GM18861 (cell line): Measurements from ENCODE around the gene RAB3D.
"Not testable (repeated sequence)": the region's sequence is repeated elsewhere in the genome, so short reads cannot be mapped to it uniquely, and the experiment has no call there.

ENCODE experiments used
- ATAC-seq: cut with Tn5 transposase; IDR thresholded peaks from one replicate; pipeline ENCODE4 v1.9.1; 2021; ENCODE audit not compliant: unreplicated experiment

The RAB3D gene, protein sequence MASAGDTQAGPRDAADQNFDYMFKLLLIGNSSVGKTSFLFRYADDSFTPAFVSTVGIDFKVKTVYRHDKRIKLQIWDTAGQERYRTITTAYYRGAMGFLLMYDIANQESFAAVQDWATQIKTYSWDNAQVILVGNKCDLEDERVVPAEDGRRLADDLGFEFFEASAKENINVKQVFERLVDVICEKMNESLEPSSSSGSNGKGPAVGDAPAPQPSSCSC

DNA sequence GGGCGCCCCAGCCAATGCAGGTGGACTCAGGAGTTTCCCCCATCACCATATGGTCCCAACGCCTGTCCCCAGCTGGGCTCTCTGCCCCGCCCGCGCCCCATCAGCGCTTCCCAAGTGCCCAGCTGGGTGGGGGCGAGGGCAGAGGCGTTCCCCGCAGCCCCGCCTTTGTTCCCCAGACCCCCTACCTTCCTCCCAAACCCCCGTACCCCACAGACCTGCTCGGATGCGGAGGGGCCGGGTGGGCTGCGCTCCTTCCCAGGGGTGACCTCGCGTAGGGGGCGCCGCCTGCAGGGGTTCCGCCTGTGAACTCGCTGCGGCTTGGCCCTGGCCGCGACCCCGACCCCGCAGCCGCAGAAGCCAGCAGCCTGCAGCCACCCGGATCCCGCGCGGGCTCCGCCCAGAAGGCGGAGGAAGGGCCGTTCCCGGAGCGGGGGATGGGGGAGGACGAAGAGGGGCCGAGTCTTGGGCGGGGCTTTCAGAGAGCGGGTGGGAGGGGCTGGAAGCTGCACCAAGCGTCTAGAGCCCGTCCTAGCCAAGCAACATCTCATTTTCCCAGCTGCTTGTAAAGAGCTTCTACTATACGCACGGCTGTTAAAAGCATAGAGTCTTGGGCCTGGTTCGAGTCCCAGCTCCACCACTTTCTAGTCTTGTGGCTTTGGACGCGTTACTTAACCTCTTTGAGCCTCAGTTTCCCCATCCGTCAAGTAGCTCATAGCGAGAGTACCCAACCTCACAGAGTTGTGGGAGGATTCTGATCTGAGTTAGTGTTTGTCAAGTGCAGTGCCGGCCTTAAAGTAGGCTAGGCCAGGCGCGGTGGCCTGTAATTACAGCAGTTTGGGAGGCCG lies at the start of gene RAB3D:
RAB3D (minus strand) TSS at position 404 of the 845 bp plus-strand sequence. CDS start 2,258 bp downstream, outside the sequence.
- ATAC-seq, result peak; percentile 63

DNA sequence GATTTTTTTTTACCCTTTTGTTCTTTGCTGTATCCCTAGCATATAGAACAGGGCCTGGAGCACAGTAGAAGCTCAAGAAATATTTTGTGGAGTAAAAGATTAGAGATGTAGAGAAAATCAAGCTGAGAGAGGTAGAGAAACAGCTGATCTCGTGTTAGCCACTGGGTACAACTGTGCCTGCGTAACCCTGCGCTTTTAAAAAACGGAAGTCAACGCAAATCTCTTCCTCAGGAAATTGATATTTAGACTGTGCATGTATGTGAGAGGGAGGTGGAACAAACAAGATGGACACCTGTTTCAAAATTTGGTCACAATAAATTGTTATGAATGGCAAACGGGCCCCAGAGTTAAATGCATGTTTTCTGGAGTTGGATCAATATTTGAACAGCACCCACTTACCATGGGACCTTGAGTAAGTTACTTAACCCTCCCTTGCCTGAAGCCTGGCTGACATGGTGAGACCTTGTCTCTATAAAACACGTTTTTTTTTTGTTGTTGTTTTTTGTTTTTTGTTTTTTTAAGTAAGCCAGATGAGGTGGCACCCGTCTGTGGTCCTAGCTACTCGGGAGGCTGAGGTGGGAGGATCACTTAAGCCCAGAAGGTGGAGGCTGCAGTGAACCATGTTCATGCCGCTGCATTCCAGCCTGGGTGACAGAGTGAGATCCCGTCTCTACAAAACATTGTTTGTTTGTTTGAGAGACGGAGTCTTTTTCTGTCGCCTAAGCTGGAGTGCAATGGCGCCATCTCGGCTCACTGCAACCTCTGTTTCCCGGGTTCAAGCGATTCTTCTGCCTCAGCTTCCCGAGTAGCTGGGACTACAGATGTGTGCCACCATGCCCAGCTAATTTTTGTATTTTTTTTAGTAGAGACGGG lies 47.9 kb upstream of the RAB3D start:
- ATAC-seq, result no peak

DNA sequence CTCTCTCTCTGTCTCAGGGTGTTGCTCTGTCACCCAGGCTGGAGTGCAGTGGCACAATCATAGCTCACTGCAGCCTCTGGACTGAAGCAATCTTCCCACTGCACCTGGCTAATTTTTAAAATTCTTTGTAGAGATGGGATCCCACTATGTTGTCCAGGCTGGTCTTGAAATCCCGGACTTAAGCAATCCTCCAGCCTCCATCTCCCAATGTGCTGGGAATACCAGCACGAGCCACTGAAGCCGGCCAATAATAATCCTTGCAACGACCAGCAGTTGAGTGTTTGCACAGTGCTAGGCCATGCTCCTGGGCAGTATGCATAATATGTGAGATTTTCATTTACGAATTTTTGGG lies 45.3 kb upstream of the RAB3D start:
- ATAC-seq, result no peak

DNA sequence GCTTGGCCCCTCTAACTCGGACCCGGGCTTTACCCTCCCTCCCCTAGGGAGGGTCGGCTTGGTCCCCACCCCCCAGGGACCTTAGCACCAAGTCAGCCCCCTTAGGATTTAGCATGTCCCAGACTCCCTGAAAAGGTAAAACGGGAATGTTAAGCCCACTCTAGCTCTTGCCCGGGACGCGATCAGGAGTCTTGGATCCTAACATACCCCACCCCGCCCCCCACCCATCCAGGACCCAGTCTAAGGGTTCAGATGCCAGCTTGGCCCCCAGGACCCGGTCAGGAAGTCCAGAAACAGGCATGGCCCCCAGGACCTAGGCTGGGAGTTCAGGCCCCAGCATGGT lies 44.2 kb upstream of the RAB3D start:
- ATAC-seq, result no peak

DNA sequence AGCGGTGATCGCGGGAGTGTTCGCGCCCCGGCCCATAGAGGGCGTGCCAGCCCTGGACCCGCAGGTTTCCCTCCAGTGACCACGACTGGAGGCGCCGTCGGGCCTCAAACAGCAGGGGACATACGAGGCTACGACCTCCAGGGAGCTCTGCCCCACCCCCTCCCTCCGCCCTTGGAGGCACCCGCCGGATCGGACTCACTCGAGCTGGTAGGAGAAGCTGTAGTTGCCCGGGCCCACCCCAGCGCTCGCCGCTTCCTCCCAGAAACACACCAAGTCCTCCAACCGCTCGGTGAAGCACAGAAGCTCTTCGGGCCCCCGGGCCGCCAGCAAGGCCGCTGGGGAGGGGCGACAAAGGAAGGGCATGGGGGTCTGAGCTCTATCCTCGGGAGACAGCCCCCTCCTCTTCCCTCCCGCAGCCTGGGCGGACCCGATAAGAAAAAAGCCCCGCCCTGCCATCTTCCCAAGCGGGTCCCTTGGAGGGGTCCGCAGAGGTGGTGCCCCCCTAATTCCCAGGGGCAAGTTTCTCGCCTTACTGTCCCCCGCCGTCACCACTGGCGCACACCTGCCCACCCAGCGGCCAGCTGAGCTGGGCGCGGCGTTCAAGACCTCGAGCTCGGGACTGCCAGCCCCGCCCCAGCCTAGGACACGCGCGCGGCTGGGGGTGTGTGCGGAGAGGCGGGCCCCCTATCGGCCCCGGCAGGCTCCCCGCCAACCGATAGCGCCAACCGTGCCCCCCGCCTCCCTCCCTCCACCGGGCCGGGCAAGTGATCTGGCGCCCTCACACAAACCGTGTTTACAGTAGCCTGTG lies 43.6 kb upstream of the RAB3D start:
- no peak for ATAC-seq

DNA sequence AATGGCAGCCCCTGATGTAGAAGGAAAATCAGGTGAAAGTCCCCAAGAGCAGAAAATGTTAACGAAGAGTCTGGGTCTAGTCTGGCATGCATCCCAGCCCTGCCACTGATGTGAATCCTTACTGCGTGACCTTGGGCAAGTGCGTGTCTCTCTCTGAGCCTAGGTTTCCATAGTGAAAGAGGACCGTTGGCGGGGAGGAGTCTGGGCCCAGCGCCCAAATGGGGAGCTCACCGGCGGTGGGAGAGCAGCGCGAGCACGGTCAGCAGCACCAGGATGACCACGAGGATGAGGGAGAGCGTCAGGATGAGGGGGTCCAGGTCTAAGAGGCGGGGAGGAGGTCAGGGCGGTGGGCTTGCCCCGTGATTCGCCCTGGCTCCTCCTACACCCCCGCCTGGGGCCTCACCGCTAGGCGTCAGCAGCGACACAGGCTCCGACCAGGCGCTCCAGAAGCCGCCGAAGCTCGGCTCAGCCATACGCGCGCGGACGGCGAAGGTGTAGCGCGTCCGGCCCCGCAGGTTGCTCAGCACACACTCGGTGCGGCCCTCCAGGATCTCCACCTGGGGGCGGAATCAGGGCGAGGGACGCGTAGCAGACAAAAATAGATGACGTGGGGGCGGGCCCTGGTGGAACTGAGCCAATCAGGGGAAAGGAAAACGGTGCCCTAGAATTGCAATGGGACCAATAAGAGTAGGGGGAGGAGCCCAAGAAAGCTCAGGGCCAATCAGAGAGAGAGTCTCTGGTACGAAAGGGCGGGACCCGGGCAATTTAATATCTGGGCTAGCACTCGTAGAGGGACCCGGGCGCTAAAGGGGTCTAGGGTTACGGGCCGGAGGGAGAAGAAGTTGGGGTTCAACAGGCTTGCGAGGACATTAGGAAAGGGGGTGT lies 41.4 kb upstream of the RAB3D start:
- ATAC-seq, result peak; percentile 60

DNA sequence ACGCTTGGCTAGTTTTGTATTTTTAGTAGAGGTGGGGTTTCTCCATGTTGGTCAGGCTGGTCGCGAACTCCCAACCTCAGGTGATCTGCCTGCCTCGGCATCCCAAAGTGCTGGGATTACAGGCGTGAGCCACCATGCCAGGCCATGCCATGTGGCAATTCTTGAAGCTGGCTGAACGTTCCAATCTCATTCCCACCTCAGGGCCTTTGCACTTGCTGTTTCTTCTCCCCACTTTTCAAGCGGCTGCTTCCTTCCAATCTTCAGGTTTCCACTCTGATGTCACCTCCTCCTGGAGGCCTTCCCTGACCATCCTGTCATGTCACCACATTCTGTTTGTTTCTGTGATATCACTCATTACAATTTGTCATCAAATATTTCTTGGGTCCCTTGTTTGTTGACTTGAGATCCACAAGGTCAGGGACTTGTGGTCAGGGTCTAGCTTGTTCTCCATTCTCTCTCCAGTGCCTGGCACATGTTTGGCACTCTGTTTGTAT lies 40.4 kb upstream of the RAB3D start:
- ATAC-seq, result no peak

DNA sequence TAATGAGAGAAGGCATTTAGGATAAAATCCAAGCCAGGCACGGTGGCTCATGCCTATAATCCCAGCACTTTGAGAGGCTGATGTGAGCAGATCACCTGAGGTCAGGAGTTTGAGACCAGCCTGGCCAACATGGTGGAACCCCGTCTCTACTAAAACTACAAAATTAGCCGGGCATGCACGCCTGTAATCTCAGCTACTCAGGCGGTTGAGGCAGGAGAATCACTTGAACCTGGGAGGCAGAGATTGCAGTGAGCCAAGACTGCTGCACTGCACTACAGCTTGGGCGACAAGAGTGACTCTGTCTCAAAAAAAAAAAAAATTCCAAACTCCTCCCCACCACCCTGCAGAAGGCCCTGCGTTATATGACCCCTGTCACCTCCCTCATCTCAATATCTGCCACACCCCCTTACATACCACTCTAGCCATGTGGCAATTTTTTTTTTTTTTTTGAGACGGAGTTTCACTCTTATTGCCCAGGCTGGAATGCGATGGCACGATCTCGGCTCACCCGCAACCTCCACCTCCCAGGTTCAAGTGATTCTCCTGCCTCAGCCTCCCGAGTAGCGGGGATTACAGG lies 39.9 kb upstream of the RAB3D start:
- ATAC-seq, result not testable (repeated sequence)

DNA sequence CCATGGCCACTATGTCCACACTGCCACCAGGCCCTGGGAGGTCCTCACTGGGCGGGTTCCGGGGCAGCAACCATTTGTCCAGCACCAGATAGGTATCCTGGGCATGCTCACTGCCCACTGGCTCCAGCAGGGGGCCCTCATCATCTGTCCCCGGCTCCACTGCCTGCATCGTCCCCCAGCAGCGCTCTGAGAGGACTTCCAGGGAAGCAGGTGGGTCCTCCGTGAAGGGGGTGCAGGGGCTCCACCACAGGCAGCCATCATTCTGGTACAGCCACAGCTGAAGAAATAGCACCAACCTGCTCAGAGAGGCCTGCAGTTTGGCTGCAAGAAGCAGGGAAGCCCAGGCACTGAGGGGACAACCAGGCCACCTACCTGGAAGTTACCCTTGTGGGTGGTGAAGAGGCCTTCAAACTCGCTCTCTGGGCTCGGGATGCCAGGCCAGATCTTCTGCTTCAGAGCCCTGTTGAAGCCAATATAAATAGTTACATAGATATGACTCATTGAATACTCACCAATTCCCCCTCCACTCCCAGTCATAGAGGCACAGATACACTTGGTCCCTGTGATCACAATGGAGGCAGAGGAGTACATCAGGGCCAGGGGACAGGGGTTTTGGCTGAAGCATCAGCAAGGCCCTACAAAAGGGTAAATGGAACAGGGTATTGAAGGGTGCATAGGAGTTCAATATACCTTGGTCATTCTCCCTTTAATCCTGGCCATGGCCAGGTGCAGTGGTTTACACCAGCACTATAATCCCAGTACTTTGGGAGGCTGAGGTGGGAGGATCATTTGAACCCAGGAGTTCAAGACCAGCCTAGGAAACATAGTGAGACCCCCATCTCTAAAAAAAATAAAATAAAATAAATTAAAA lies 39.1 kb upstream of the RAB3D start:
- ATAC-seq, result no peak

DNA sequence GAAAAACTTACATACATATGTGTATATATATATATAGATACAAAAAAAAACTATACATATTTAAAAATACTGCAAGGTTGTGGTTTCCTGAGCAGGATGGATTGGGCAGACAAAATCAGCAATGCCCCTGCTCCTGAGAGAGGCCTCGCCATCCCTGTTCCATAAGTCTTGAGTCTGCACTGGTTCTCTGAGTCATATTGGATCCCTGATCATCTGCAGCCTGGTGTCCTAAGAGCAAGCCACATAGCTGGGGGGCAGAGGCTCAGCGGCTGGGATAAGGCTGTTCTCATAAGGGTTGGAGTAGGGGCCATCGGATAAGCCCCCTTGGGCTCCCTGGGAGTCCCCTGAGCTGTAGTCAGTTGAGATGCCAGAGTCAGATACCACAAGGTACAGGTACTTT lies 38.3 kb upstream of the RAB3D start:
- no peak for ATAC-seq

DNA sequence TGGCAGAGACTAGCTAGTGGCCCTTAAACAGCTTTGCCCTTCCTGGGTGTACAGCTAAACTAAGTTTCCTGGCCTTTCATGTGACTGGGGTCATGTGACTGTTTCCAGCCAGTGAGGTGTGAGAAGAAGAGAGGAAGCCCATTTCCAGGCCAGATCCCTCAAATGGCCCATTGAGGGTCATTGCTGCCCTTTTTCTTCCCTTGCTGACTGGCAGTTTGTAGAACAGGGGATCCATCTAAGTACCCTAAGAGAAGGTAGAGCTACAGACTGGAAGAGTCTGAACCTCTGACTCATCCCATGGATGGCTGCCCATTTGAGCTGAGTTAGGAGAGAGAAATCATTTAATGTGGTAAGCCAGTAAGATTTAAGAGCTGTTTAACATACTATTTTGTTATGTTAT lies 37.8 kb upstream of the RAB3D start:
- no peak for ATAC-seq

DNA sequence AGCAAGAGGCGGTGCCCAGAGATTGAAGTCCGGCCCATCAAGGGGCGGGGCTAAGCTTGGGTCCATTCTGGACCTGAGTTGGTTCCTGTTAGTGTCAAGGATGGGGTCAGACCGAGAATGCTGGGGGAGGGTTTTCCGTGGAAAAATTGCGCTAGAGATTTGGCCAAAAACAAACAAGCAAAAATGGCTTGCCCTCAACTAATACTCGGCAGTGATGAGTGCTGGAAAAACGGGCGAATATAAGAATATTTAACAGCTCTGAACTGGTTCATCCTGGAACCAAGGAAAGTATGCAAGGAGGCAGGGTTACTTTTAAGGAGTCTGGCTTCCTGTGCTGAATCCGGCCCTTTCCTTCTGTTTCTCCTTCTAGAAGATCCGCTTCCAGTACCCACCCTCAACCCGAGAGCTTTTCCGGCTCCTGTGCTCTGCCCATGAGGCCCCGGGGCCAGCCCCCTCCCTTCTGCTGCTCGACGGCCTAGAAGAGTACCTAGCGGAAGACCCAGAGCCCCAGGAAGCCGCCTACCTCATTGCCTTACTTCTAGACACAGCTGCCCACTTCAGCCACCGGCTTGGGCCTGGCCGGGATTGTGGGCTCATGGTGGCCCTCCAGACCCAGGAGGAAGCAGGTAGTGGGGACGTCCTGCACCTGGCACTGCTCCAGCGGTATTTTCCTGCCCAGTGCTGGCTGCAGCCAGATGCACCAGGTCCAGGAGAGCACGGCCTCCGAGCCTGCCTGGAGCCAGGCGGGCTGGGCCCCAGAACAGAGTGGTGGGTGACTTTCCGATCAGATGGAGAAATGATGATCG lies 35.9 kb upstream of the RAB3D start:
- ATAC-seq, result peak; percentile 8

DNA sequence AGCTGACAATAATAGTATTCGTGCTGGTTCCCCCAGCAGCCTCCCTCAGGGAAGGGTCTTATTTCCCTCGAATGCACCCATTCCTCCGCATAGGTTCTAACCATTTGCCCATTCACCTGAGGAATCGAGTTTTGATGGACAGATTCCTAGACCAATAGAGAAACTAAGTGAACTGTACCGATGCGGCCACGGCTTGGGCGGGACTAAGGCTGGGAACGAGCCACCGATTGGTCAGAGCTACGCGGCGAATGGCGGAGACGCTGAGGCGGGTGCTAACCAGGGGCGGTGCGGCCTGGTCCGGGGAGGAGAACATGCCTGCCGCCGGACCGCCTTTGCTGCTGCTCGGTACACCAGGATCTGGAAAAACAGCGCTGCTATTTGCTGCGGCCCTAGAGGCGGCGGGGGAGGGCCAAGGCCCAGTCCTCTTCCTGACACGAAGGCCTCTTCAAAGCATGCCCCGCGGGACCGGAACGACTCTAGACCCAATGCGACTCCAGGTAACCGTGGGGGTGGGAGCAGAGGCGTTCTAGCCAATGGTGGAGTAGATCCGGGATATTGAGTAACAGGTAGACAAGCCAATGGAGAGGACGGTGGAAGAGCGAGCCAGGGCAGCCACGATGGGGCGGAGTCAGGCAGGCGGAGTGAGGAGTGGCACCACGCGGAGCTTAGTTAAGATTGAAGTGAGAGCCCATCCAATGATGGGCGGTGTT lies 35.1 kb upstream of the RAB3D start, which contains the start of gene SWSAP1:
SWSAP1 (plus strand) TSS at position 234 of the 710 bp plus-strand sequence; CDS start at position 249, 15 bp downstream.
- peak; percentile 86 for ATAC-seq

DNA sequence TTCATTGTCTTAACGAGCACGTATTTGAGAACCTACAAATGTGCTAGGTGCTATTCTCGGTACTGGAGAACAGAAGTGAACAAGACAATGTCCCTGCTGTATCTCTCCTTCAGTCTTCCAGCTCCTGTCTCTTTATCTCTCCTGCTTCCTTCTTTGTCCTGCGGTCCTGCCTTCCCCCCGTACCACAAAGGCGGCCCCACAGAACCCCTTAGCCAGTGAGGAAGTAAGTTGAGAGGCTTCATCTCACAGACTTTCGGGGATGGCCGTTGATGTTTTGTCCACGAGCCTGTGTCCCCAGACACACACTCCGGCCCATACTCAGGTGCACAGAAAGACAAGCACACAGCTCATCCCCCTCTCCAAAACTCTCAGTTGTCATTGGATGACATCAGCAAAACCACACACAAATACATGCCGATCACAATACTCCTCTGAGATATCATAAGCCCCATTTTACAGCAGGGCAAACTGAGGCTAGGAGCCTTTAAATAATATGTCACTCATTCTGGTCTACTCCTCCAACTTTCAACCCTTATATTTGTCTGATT lies 34.5 kb upstream of the RAB3D start:
- ATAC-seq, result no peak

DNA sequence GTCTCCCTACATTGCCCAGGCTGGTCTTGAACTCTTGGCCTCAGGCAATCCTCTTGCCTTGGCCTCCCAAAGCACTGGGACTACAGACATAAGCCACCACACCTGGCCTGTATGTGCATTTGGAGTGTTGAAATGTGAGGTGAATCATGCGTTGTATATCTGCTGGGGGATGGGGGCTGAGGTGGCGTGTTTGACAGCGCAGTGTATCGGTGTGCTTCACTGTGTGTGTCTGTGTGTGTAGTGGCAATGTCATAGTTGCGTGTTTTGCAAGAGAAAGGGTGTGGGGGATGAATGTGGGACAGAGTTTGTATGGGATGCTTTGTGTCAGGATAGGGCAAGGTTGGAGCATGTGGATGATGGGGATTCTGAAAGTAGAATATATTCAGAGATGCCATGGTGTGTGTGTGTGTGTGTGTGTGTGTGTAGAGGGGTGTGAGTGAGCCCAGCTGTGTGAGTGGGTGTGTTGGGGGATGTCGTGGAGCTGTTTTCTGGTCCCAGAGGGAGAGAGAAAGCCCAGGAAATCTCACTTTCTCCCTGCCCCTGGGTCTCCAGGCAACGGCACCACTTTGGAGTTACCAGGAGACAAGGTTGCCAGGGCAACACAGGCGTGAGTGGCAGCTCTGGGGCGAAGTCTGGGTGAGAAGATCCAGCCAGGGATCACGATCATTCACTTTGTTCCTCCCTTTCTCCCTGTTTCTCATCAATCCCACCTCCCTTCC lies 33.9 kb upstream of the RAB3D start:
- no peak for ATAC-seq

DNA sequence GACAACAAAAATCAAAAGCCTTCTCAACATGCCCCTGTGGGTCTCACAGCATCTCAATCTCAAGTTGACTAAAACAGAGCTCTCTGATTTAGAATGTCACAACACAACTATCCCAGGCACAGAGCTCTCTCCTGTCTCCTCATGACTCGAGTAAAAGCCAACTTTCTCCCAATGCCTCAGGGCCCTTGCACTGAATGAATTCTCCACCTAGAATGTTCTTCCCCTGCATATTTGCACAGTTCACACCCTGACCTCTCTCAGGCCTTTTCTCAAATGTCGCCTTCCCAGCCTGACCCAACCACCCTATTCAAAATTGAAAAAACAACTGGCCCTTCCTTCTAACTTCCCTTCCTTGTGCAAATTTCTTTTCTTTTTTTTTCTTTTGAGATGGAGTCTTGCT lies 31.3 kb upstream of the RAB3D start:
- no peak for ATAC-seq
